Uterus (tissue), 2 donors: Measurements from ENCODE around the gene TXNDC15.

Source experiments
- CTCF ChIP-seq, 4 experiments: fragments of 200-600 bp in 2 of 4; fragments of 450-650 bp in 2 of 4; sonication (generic) in 2 of 4; IDR thresholded peaks; one replicate each; pipeline ENCODE4 v1.5.1; 2016 to 2019; ENCODE audit warnings: antibody characterized with exemption in 4 of 4, mild to moderate bottlenecking in 2 of 4, moderate library complexity in 1 of 4
- POLR2A ChIP-seq, 2 donors: fragments of 450-650 bp; IDR thresholded peaks; one replicate each; pipeline ENCODE4 v1.6.1; 2016; ENCODE audit warnings: antibody characterized with exemption in 2 of 2, mild to moderate bottlenecking in 1 of 2, moderate library complexity in 1 of 2

GRCh38 chr5:134874831-134875655 lies 872 bp downstream of the TXNDC15 start:
- TF ChIP-seq CTCF (IDR thresholded peaks at IDR 0.05) (no peak), POLR2A (IDR thresholded peaks at IDR 0.05) (peak in 1 of 2 donors; percentile 27)
